Choroid plexus epithelial cell (primary cell): ENCODE measurements around the gene POU3F1.

Source experiments
- DNase-seq: peaks from one replicate; pipeline ENCODE4 v3.0.0-alpha.2; 2010; ENCODE audit warnings: low read depth
- H3K4me3 ChIP-seq: 2 replicates; pipeline ENCODE4 v1.5.1; 2011; ENCODE audit warnings: low read depth, mild to moderate bottlenecking, control low read depth, low read length, moderate library complexity
- TF ChIP-seq, protein P1 (sequence below): conservative IDR thresholded peaks from 2 replicates; pipeline ENCODE4 v1.5.1; 2011; ENCODE audit warnings: low read depth, mild to moderate bottlenecking, control low read depth, inconsistent platforms, low read length, moderate library complexity

POU3F1 gene

DNA sequence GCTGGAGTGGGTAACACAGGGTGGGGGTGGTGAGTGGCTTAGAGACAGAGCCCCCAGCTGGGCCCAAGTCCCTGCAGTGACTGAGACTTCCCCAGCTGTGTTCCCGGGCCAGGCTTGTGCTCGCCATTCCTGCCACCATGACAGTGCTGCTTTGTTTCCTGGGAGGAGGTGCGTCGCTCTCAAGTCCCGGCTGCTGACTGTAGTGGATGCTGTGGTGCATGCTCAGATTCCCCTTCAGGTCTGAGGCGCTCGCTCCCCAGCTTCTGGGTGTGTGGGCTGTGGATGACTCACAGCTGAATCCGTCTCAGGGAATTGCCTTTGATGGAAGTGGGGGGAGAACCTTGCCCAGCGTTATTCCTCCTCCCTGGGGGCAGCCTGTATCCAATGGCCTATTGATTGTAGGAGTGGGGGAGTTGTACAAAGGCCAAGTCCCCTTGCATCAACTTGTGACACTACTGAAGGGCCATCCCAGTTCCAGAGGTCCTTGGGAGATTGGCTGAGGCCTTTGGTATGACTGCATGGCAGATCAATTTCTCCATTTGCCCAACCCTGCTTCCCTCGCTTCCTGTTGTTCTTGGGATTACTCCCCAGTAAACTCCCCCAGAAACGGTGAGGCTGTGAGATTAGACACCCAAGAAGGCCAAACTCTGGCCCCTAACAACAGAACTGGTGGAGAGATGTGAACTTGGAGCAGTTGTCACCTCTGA lies 17.8 kb upstream of the POU3F1 start:
- TF ChIP-seq, protein P1, sequence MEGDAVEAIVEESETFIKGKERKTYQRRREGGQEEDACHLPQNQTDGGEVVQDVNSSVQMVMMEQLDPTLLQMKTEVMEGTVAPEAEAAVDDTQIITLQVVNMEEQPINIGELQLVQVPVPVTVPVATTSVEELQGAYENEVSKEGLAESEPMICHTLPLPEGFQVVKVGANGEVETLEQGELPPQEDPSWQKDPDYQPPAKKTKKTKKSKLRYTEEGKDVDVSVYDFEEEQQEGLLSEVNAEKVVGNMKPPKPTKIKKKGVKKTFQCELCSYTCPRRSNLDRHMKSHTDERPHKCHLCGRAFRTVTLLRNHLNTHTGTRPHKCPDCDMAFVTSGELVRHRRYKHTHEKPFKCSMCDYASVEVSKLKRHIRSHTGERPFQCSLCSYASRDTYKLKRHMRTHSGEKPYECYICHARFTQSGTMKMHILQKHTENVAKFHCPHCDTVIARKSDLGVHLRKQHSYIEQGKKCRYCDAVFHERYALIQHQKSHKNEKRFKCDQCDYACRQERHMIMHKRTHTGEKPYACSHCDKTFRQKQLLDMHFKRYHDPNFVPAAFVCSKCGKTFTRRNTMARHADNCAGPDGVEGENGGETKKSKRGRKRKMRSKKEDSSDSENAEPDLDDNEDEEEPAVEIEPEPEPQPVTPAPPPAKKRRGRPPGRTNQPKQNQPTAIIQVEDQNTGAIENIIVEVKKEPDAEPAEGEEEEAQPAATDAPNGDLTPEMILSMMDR = no peak
- H3K4me3 ChIP-seq = no peak overlapping the region
- DNase-seq = peak; percentile 76

DNA sequence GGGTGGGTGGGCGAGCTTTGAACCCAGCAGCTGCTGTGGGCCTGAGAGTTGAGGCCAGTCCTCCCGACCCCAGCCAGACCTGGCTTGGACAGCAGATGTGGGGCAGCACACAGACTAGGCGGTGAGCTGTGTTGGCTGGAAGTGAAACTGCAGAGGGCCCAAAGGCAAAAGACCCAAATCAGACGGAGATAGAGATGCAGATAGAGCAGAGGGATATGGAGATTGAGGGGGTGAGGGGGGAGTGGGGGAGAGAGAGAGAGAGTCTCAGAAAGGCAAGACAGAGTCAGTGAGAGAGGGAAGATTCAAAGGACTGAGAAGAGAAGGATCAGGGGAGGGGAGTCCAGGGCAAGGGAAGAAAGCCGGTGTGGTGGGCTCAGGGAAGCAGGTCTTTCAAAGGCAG lies 17.0 kb upstream of the POU3F1 start:
- TF ChIP-seq, protein P1 = no peak
- H3K4me3 ChIP-seq = no peak overlapping the region
- no peak for DNase-seq

DNA sequence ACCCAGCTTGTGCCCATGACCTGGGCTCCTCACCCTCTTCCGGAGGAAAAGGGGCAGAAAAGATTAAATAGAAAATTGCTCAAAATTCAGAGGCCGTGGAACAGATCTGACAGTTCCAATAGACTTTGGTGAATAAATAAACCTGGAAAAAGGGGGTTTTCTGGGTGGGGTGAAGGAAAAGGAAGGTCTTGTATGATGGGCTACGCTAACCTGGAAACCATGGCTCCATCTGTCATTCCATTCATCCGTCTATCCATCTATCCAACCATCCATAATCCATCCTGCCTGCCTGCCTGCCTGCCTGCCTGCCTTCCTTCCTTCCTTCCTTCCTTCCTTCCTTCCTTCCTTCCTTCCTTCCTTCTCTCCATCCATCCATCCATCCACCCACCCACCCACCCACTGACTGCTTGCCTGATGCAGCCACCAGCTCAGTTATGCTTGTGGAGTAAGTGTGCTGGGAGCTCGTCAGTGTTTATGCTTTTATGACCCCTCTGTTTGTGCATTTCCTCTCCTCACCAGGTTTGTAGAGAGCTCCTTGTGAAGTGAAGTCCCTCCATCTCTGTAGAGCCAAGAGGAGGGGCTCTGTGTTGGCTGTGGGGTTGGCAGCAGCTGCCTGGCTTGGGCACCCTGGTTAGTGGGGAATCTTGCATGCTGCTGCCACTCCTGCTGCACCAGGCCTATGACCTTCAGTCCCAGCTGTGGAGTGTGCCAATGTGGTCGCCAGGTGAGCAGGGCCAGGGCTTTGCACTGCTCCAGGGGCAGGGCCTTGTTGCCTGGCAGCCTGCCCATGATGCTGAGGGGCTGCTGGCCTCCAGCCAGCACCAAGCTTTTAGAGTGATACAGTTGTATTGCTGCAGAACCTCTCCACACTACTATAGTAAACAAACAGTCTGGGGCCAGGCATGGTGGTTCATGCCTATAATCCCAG lies 16.0 kb upstream of the POU3F1 start:
- no peak overlapping the region for H3K4me3 ChIP-seq
- TF ChIP-seq, protein P1 = no peak
- no peak for DNase-seq

DNA sequence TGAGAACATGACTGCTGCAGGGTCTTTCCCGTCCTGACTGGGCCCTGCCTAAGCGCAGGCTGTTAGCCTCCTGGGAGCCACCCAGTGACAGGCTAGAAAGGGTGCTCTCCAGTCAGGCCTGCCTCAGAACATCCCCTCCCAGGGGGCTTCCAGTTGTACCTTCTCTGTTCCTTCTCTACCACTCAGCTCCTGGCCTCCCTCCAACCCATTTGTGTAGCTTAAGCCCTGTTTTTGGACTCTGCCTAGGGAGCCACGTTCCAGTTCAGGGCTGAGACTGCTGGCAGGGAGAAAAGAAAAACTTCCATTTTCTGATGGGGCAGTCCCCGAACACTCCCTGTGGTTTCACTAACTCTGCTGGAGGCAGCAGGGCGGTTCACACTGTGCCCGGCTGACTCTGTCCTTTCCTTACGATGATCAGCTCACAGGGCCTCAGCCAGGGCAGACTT lies 15.3 kb upstream of the POU3F1 start:
- TF ChIP-seq, protein P1 = no peak
- no peak for DNase-seq
- no peak overlapping the region for H3K4me3 ChIP-seq

DNA sequence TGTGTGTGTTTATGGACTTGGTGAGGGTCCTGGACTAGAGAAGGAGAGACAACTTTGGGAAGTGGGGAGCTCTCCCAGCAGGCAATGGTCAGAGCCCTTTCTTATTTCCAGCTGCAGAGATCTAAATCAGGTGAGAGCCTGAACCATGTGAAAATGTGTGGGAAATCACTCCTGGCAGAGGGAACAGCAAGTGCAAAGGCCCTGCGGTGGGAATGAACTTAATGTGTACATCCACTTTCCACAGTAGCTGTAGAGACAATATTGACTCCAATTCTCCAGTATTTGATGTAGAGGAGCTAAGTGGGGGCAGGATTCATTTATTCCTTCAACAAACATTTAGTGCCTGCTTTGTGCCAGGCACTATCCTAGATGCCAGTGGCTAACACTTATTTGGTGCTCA lies 14.7 kb upstream of the POU3F1 start:
- DNase-seq = no peak
- TF ChIP-seq, protein P1 = no peak
- no peak overlapping the region for H3K4me3 ChIP-seq

DNA sequence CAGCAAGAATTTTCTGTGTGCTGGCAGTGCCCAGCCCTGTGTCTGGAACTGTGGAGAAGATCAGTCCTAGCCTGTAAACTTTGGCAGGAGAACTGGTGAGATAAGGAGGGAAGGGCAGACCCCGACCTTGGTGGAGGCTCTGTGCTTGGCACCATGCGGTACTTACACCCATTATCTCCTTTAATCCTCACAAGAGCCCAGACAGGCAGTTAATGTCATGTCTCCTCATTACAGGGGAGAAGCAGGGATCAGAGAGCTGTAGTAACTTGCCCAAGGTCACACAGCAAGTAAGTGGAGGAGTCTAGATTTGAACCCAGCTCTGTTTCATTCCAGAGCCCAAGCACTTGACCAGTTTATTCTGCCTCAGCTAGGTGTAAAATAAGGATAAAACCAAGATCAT lies 13.9 kb upstream of the POU3F1 start:
- no peak overlapping the region for H3K4me3 ChIP-seq
- DNase-seq = no peak
- TF ChIP-seq, protein P1 = no peak
